ENCODE results near the gene WDR38. TPM values are rescaled to one million over a fixed set of nuclear protein-coding genes. Genes with fewer than 3 reads are reported as not detected.

WDR38 gene, protein sequence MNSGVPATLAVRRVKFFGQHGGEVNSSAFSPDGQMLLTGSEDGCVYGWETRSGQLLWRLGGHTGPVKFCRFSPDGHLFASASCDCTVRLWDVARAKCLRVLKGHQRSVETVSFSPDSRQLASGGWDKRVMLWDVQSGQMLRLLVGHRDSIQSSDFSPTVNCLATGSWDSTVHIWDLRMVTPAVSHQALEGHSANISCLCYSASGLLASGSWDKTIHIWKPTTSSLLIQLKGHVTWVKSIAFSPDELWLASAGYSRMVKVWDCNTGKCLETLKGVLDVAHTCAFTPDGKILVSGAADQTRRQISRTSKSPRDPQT
- total RNA-seq (1 to 10 TPM in 1 of 2 donors, under 1 TPM in 1; 0.59 to 7.9 TPM), polyA plus RNA-seq (ENCODE audit: insufficient read length in 2 of 2) (10 to 100 TPM in 1 of 2 donors, 1 to 10 TPM in 1; 5.9 to 10.8 TPM)
- long read RNA-seq, donor 1, partial matches to known transcripts: 2,153 of 2,153 reads
- long read RNA-seq, donor 1, other reads (novel, unspliced or antisense): 0 of 2,153 reads
- long read RNA-seq, donor 2, partial matches to known transcripts: 932 of 933 reads
- long read RNA-seq, donor 2, other reads (novel, unspliced or antisense): 0 of 933 reads
- long read RNA-seq, donor 3, partial matches to known transcripts: 1,182 of 1,188 reads
- long read RNA-seq, donor 3, other reads (novel, unspliced or antisense): 5 of 1,188 reads
- long read RNA-seq, donor 4, partial matches to known transcripts: 11,923 of 12,103 reads
- long read RNA-seq, donor 4, other reads (novel, unspliced or antisense): 179 of 12,103 reads

GRCh38 chr9:124852829-124853531 is at the start of gene WDR38:
Gene WDR38 (plus strand): TSS chr9:124853460. CDS start chr9:124853532, 72 bp downstream.
- peaks cover 33% of the 10 kb centered on the region for H3K36me3 ChIP-seq (ENCODE audit: control insufficient read depth, insufficient read depth, low read length)
- WGBS (ENCODE audit: insufficient coverage): under 1% methylated on average over 50 of the region's 51 CpGs
- H3K9me3 ChIP-seq (ENCODE audit: control insufficient read depth, insufficient read depth, low read length): no peaks in the 10 kb centered on the region
- peak within 1 kb of the TSS; percentile 29 for H3K27ac ChIP-seq (ENCODE audit: low read depth, low read length)
- DNase-seq (ENCODE audit: low read depth in 4 of 6, low spot score in 6 of 6): peak in 5 of 6 donors; percentile 45 to 88 (median 58)
- H3K27me3 ChIP-seq (ENCODE audit: control insufficient read depth, insufficient read depth, low read length): no peaks in the 10 kb centered on the region
- H3K4me3 ChIP-seq (ENCODE audit: low read depth, low read length): peak within 1 kb of the TSS; percentile 41
- H3K4me1 ChIP-seq (ENCODE audit: control insufficient read depth, insufficient read depth, low read length): peaks cover 27% of the 10 kb centered on the region

DNA sequence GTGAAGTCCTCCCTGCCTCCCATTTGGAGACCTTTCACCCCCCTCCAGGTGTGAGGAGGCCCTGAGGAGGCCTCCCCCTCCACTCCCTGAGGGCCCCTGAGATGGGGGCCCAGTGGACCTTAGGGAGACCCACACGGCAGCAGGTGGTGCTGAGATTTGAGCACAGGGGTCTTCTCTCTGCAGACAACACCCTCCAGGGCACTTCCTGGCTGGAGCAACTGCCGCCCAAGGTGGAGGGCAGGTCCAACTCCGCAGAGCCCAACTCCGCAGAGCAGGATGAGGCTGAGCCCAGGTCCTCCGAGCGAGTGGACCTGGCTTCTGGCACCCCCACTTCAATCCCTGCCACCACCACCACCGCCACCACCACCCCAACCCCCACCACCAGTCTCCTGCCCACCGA is 49.3 kb upstream of the WDR38 start:
- Histone ChIP-seq H3K4me3 (ENCODE audit: low read depth, low read length) (no peak overlapping the region), H3K4me1 (ENCODE audit: control insufficient read depth, insufficient read depth, low read length) (peaks cover 21% of the 10 kb centered on the region), H3K36me3 (ENCODE audit: control insufficient read depth, insufficient read depth, low read length) (peaks cover 6% of the 10 kb centered on the region), H3K9me3 (ENCODE audit: control insufficient read depth, insufficient read depth, low read length) (no peaks in the 10 kb centered on the region), H3K27me3 (ENCODE audit: control insufficient read depth, insufficient read depth, low read length) (no peaks in the 10 kb centered on the region), H3K27ac (ENCODE audit: low read depth, low read length) (no peak overlapping the region)
- WGBS (ENCODE audit: insufficient coverage): 92% methylated on average over 7 of the region's 8 CpGs
- DNase-seq (ENCODE audit: low read depth in 4 of 6, low spot score in 6 of 6): no peak

- 100% methylated on average over 1 of the region's 4 CpGs for WGBS (ENCODE audit: insufficient coverage)
- Histone ChIP-seq H3K4me3 (ENCODE audit: low read depth, low read length) (no peak overlapping the region), H3K36me3 (ENCODE audit: control insufficient read depth, insufficient read depth, low read length) (peaks cover 9% of the 10 kb centered on the region), H3K4me1 (ENCODE audit: control insufficient read depth, insufficient read depth, low read length) (peaks cover 8% of the 10 kb centered on the region), H3K9me3 (ENCODE audit: control insufficient read depth, insufficient read depth, low read length) (no peaks in the 10 kb centered on the region), H3K27ac (ENCODE audit: low read depth, low read length) (no peak overlapping the region), H3K27me3 (ENCODE audit: control insufficient read depth, insufficient read depth, low read length) (no peaks in the 10 kb centered on the region)
- no peak for DNase-seq (ENCODE audit: low read depth in 4 of 6, low spot score in 6 of 6)
Observed at GRCh38 chr9:124805186-124805585, 48.1 kb upstream of the WDR38 start.

- peaks cover 28% of the 10 kb centered on the region for H3K4me1 ChIP-seq (ENCODE audit: control insufficient read depth, insufficient read depth, low read length)
- 89% methylated on average over 12 of the region's 12 CpGs for WGBS (ENCODE audit: insufficient coverage)
- no peak overlapping the region for H3K27ac ChIP-seq (ENCODE audit: low read depth, low read length)
- H3K9me3 ChIP-seq (ENCODE audit: control insufficient read depth, insufficient read depth, low read length): no peaks in the 10 kb centered on the region
- no peaks in the 10 kb centered on the region for H3K27me3 ChIP-seq (ENCODE audit: control insufficient read depth, insufficient read depth, low read length)
- H3K4me3 ChIP-seq (ENCODE audit: low read depth, low read length): no peak overlapping the region
- DNase-seq (ENCODE audit: low read depth in 4 of 6, low spot score in 6 of 6): no peak
- H3K36me3 ChIP-seq (ENCODE audit: control insufficient read depth, insufficient read depth, low read length): peaks cover 7% of the 10 kb centered on the region
Observed at GRCh38 chr9:124808246-124808956, 44.9 kb upstream of the WDR38 start.

- WGBS (ENCODE audit: insufficient coverage): 91% methylated on average over 6 of the region's 6 CpGs
Observed at GRCh38 chr9:124809211-124809610, 44.0 kb upstream of the WDR38 start.

GRCh38 chr9:124809741-124810500 is 43.3 kb upstream of the WDR38 start:
- Histone ChIP-seq H3K4me3 (ENCODE audit: low read depth, low read length) (no peak overlapping the region), H3K9me3 (ENCODE audit: control insufficient read depth, insufficient read depth, low read length) (no peaks in the 10 kb centered on the region), H3K27ac (ENCODE audit: low read depth, low read length) (peak overlapping the region; percentile 89), H3K4me1 (ENCODE audit: control insufficient read depth, insufficient read depth, low read length) (peaks cover 37% of the 10 kb centered on the region), H3K27me3 (ENCODE audit: control insufficient read depth, insufficient read depth, low read length) (no peaks in the 10 kb centered on the region), H3K36me3 (ENCODE audit: control insufficient read depth, insufficient read depth, low read length) (peaks cover 7% of the 10 kb centered on the region)
- WGBS (ENCODE audit: insufficient coverage): 95% methylated on average over 60 of the region's 60 CpGs
- no peak for DNase-seq (ENCODE audit: low read depth in 4 of 6, low spot score in 6 of 6)

More at GRCh38 chr9:124809211-124809610, 44.0 kb upstream of the WDR38 start:
- peaks cover 36% of the 10 kb centered on the region for H3K4me1 ChIP-seq (ENCODE audit: control insufficient read depth, insufficient read depth, low read length)
- no peaks in the 10 kb centered on the region for H3K9me3 ChIP-seq (ENCODE audit: control insufficient read depth, insufficient read depth, low read length)
- H3K27ac ChIP-seq (ENCODE audit: low read depth, low read length): no peak overlapping the region
- no peak for DNase-seq (ENCODE audit: low read depth in 4 of 6, low spot score in 6 of 6)
- H3K27me3 ChIP-seq (ENCODE audit: control insufficient read depth, insufficient read depth, low read length): no peaks in the 10 kb centered on the region
- peaks cover 7% of the 10 kb centered on the region for H3K36me3 ChIP-seq (ENCODE audit: control insufficient read depth, insufficient read depth, low read length)
- H3K4me3 ChIP-seq (ENCODE audit: low read depth, low read length): no peak overlapping the region

DNA sequence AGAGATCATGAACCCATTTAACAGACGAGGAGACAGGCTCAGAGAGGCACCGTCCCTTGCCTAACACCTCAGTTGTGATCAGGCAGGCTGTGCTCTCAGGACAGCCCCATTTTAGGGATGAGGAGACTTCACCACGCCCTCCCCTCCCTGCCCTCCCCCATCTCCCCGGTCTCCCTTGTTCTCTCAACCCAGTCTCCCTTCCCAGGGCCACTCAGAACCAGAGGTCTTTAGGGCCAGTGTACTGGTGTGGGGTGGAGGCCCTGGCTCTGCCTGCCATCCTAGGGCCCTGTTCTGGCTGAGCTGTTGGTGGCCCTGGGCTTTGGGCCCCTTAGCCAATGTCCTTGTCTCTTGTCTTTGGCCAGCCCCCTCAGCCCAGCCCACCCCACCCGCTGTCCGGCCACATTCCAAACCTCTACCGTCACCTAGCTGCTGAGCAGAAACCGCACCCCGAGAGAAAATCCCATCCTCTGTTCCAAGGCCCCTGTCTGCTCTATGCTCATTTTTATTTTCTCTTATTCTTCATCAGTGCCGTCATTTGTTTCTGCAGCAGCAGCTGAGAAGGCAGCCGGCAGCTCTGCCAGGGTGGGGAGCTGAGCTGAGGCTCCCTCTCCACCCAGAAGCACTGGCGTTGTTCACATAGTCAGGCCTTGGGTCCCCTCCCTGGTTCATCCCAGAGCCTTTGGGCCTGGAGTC is 42.5 kb upstream of the WDR38 start:
- no peaks in the 10 kb centered on the region for H3K9me3 ChIP-seq (ENCODE audit: control insufficient read depth, insufficient read depth, low read length)
- peak in 1 of 6 donors; percentile 74 for DNase-seq (ENCODE audit: low read depth in 4 of 6, low spot score in 6 of 6)
- peaks cover 37% of the 10 kb centered on the region for H3K4me1 ChIP-seq (ENCODE audit: control insufficient read depth, insufficient read depth, low read length)
- H3K4me3 ChIP-seq (ENCODE audit: low read depth, low read length): no peak overlapping the region
- H3K36me3 ChIP-seq (ENCODE audit: control insufficient read depth, insufficient read depth, low read length): peaks cover 7% of the 10 kb centered on the region
- peak overlapping the region; percentile 89 for H3K27ac ChIP-seq (ENCODE audit: low read depth, low read length)
- 36% methylated on average over 10 of the region's 12 CpGs for WGBS (ENCODE audit: insufficient coverage)
- no peaks in the 10 kb centered on the region for H3K27me3 ChIP-seq (ENCODE audit: control insufficient read depth, insufficient read depth, low read length)

- 90% methylated on average over 1 of the region's 6 CpGs for WGBS (ENCODE audit: insufficient coverage)
- Histone ChIP-seq H3K27me3 (ENCODE audit: control insufficient read depth, insufficient read depth, low read length) (no peaks in the 10 kb centered on the region), H3K4me1 (ENCODE audit: control insufficient read depth, insufficient read depth, low read length) (peaks cover 37% of the 10 kb centered on the region), H3K4me3 (ENCODE audit: low read depth, low read length) (no peak overlapping the region), H3K9me3 (ENCODE audit: control insufficient read depth, insufficient read depth, low read length) (no peaks in the 10 kb centered on the region), H3K27ac (ENCODE audit: low read depth, low read length) (peak overlapping the region; percentile 89), H3K36me3 (ENCODE audit: control insufficient read depth, insufficient read depth, low read length) (peaks cover 7% of the 10 kb centered on the region)
- peak in 1 of 6 donors; percentile 51 for DNase-seq (ENCODE audit: low read depth in 4 of 6, low spot score in 6 of 6)
Observed at GRCh38 chr9:124812441-124812876, 40.8 kb upstream of the WDR38 start.
